ENCODE results near the gene KSR2. TPM values are rescaled to one million over a fixed set of nuclear protein-coding genes. Genes with fewer than 3 reads are reported as not detected.

Gene KSR2
- total and polyA plus RNA-seq, 2 of the 13 experiments (the other 11 are each of a cell fraction or from before 2014, with no cell fraction given), result 0.02 TPM; not detected in 1

DNA sequence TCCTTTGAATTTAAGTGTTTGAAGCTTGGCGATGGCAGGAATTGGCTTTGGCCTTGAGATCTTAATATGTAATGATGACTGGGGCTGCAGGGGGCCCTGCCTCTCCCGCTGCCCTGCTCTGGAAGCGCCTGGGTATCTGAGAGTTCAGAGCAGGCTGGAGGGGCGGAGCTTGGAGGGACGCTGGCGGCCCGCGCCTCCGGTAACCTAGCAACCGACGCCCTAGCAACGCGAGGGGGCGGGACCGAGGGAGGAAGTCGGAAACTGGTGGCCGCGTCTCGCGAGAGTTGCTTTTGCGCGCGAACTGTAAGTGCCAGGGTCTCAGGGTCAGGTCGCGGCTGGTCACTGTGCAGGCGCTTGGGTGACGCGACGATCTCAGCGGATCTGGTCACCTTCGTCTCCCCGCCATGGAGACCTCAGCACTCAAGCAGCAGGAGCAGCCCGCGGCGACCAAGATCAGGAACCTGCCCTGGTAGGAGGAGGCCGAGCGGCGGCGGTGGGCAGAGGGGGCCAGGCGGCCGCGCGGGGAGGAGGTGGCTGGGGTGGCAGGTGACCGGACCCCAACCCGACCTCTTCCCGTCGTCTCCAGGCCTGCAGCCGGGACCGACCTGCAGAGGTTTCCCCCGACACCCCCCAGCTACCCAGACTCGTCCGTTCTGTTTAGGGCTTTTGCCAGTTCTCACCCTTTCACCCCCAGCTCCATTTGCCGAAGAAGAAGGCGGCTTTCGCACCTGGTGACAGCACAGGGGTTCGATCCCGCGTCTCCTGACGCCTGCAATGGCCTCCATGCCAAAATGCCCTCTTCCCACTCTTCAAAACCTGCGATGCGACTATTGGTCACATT, 47.9 kb upstream of the KSR2 start, which contains the start of gene RFC5 (continued):
- TF ChIP-seq ZHX2 (IDR thresholded peaks at IDR 0.05; ENCODE audit: low read depth), result peak; percentile 71
- no peak for TF ChIP-seq ZHX2 (CRISPR knock-in tag; IDR thresholded peaks at IDR 0.05; ENCODE audit: borderline replicate concordance)
- no peak for TF ChIP-seq ZNF597 (CRISPR knock-in tag; IDR thresholded peaks at IDR 0.05)
- no peak for TF ChIP-seq SRF (IDR thresholded peaks at IDR 0.05; ENCODE audit: low read depth, low read length)
- TF ChIP-seq ZFP90 (CRISPR knock-in tag; IDR thresholded peaks at IDR 0.05; ENCODE audit: borderline replicate concordance), result no peak
- TF ChIP-seq DNMT1 (CRISPR knock-in tag; IDR thresholded peaks at IDR 0.05), result peak; percentile 77; the same call in 1 of the 2 replicates
- TF ChIP-seq ZNF891 (CRISPR knock-in tag; IDR thresholded peaks at IDR 0.05), result peak; percentile 79
- no peak for TF ChIP-seq ZNF678 (CRISPR knock-in tag; IDR thresholded peaks at IDR 0.05)
- no peak for TF ChIP-seq ONECUT2 (CRISPR knock-in tag; IDR thresholded peaks at IDR 0.05)
- peak; percentile 82; the same call in 1 of the 2 replicates for TF ChIP-seq RFX5 (IDR thresholded peaks at IDR 0.05; ENCODE audit: low read depth, low read length)
- no peak for TF ChIP-seq NFIB (CRISPR knock-in tag; IDR thresholded peaks at IDR 0.05; ENCODE audit: borderline replicate concordance)
- TF ChIP-seq ZNF276 (CRISPR knock-in tag; IDR thresholded peaks at IDR 0.05; ENCODE audit: low read depth), result no peak
- TF ChIP-seq, protein P1, sequence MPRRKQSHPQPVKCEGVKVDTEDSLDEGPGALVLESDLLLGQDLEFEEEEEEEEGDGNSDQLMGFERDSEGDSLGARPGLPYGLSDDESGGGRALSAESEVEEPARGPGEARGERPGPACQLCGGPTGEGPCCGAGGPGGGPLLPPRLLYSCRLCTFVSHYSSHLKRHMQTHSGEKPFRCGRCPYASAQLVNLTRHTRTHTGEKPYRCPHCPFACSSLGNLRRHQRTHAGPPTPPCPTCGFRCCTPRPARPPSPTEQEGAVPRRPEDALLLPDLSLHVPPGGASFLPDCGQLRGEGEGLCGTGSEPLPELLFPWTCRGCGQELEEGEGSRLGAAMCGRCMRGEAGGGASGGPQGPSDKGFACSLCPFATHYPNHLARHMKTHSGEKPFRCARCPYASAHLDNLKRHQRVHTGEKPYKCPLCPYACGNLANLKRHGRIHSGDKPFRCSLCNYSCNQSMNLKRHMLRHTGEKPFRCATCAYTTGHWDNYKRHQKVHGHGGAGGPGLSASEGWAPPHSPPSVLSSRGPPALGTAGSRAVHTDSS (CRISPR knock-in tag; conservative IDR thresholded peaks at IDR 0.05), result no peak
- no peak for TF ChIP-seq ZBTB3 (CRISPR knock-in tag; IDR thresholded peaks at IDR 0.05; ENCODE audit: borderline replicate concordance, low read depth)
- peak; percentile 77 for TF ChIP-seq HOXA3 (CRISPR knock-in tag; IDR thresholded peaks at IDR 0.05)
- no peak; the same call in 1 of the 2 replicates for TF ChIP-seq ZNF230 (CRISPR knock-in tag; IDR thresholded peaks at IDR 0.05)
- TF ChIP-seq TEAD2 (CRISPR knock-in tag; IDR thresholded peaks at IDR 0.05), result 0 out of 2 replicates have a peak, but pooled peaks have one; percentile 40

Data from HepG2 (cell line).